ENCODE data around the gene C2CD4C. TPM values are rescaled to one million over a fixed set of nuclear protein-coding genes. Genes with fewer than 3 reads are reported as not detected.

The C2CD4C gene
- total and polyA plus RNA-seq, 2 experiments from 2014 or later = 2.1 to 12.5 TPM

- no peaks in the 10 kb centered on the region for H3K27me3 ChIP-seq (ENCODE audit: insufficient read depth)
- H3K4me1 ChIP-seq (ENCODE audit: insufficient read depth) = no peaks in the 10 kb centered on the region
- H3F3A ChIP-seq (replicated peaks; ENCODE audit: low read depth) = no peaks in the 10 kb centered on the region
These were observed 38.2 kb downstream of the C2CD4C start for GRCh38 chr19:370641-371330.

More at GRCh38 chr19:370641-371330, 38.2 kb downstream of the C2CD4C start:
- no peak overlapping the region for H3K4me3 Mint-ChIP-seq
- H3K9me3 Mint-ChIP-seq = peaks cover 11% of the 10 kb centered on the region; the same call in 2 of the 3 replicates
- no peak overlapping the region for H3K4me2 ChIP-seq
- no peaks in the 10 kb centered on the region for H4K20me1 ChIP-seq (replicated peaks; ENCODE audit: insufficient read depth)
- H3K79me2 ChIP-seq (replicated peaks; ENCODE audit: insufficient read depth) = no peaks in the 10 kb centered on the region
- ATAC-seq = no peak
- no peak for DNase-seq (ENCODE audit: low spot score)
- H3K27me3 Mint-ChIP-seq (ENCODE audit: insufficient read depth, low read depth, poor library complexity) = peaks cover 13% of the 10 kb centered on the region
- no peak overlapping the region for H3K27ac ChIP-seq (ENCODE audit: low read depth)
- no peak overlapping the region for H2AFZ ChIP-seq
- peaks cover 6% of the 10 kb centered on the region; the same call in 1 of the 3 replicates for H3K36me3 Mint-ChIP-seq (ENCODE audit: low read depth)
- H3K36me3 ChIP-seq (ENCODE audit: insufficient read depth) = no peaks in the 10 kb centered on the region
- TF ChIP-seq CREB1 (CRISPR knock-in tag; IDR thresholded peaks at IDR 0.05; ENCODE audit: low read depth) (no peak), REST (IDR thresholded peaks at IDR 0.05; ENCODE audit: unreplicated experiment) (no peak), ZNF114 (CRISPR knock-in tag; IDR thresholded peaks at IDR 0.05) (no peak), EZH2phosphoT487 (IDR thresholded peaks at IDR 0.05; ENCODE audit: unreplicated experiment) (no peak), STAT1 (IDR thresholded peaks at IDR 0.05; ENCODE audit: unreplicated experiment) (no peak), NANOG (IDR thresholded peaks at IDR 0.05; ENCODE audit: borderline replicate concordance) (no peak), EZH2 (IDR thresholded peaks at IDR 0.05; ENCODE audit: low read depth, unreplicated experiment) (no peak), ETS1 (IDR thresholded peaks at IDR 0.05) (no peak), JUNB (IDR thresholded peaks at IDR 0.05; ENCODE audit: unreplicated experiment) (no peak), ZNF331 (CRISPR knock-in tag; IDR thresholded peaks at IDR 0.05; ENCODE audit: low read depth) (no peak), CTCF (conservative IDR thresholded peaks at IDR 0.05; ENCODE audit: low read depth in 2 of 2) (no peak), ZNF462 (CRISPR knock-in tag; IDR thresholded peaks at IDR 0.05) (no peak), POLR2AphosphoS5 (IDR thresholded peaks at IDR 0.05; ENCODE audit: low read depth) (no peak)
- no peak overlapping the region for H3K27ac Mint-ChIP-seq
- H3K9me2 ChIP-seq (ENCODE audit: insufficient read depth) = no peaks in the 10 kb centered on the region
- H3K4me1 Mint-ChIP-seq = no peaks in the 10 kb centered on the region; the same call in 2 of the 3 replicates
- no peak overlapping the region for H3K4me3 ChIP-seq
